SK-N-SH (cell line): ENCODE measurements around the gene NOTCH2.
"Not testable (repeated sequence)": the region's sequence is repeated elsewhere in the genome, so short reads cannot be mapped to it uniquely, and the experiment has no call there.

Experiments
- CTCF ChIP-seq: fragments of 200-600 bp; sonication (generic); IDR thresholded peaks from 2 replicates; pipeline ENCODE4 v1.6.1; 2017; ENCODE audit warnings: antibody characterized with exemption, mild to moderate bottlenecking, moderate library complexity
- ELF1 ChIP-seq: IDR thresholded peaks from 2 replicates; pipeline ENCODE4 v1.4.0; 2012
- EP300 ChIP-seq, 2 experiments: IDR thresholded peaks; 2 replicates each; pipeline versions ENCODE4 v1.4.0 to v1.6.1; 2012; ENCODE audit warnings: borderline replicate concordance in 1 of 2, low read depth in 1 of 2, low read length in 1 of 2
- EZH2phosphoT487 ChIP-seq: fragments of 200-600 bp; sonication (generic); IDR thresholded peaks from 2 replicates; pipeline ENCODE4 v1.6.1; 2017; ENCODE audit warnings: low read depth, mixed run types, mild to moderate bottlenecking, antibody characterized with exemption, moderate library complexity, borderline replicate concordance
- FOSL2 ChIP-seq: IDR thresholded peaks from 2 replicates; pipeline ENCODE4 v1.4.0; 2012; ENCODE audit warnings: low read depth, mild to moderate bottlenecking, moderate library complexity, borderline replicate concordance
- GATA2 ChIP-seq: sonication (generic); formaldehyde crosslinking; IDR thresholded peaks from 2 replicates; pipeline ENCODE4 v1.5.0; 2020; ENCODE audit warnings: mild to moderate bottlenecking, missing genetic modification reagents
- IRF3 ChIP-seq: fragments of 150-350 bp; IDR thresholded peaks from 2 replicates; pipeline ENCODE4 v1.6.1; 2016; ENCODE audit warnings: mild to moderate bottlenecking, low read depth, low read length
- JUND ChIP-seq: IDR thresholded peaks from 2 replicates; pipeline ENCODE4 v1.4.0; 2012
- MXI1 ChIP-seq: IDR thresholded peaks from 2 replicates; pipeline ENCODE4 v1.6.1; 2012; ENCODE audit warnings: mild to moderate bottlenecking, low read depth, low read length, improper control_type of control experiment
- POLR2AphosphoS5 ChIP-seq: IDR thresholded peaks from 2 replicates; pipeline ENCODE4 v1.6.1; 2012; ENCODE audit warnings: low read depth, low read length
- SIN3A ChIP-seq: IDR thresholded peaks from 2 replicates; pipeline ENCODE4 v1.6.1; 2012; ENCODE audit warnings: low read depth, mild to moderate bottlenecking, low read length, moderate library complexity, borderline replicate concordance
- SMC3 ChIP-seq: IDR thresholded peaks from 2 replicates; pipeline ENCODE4 v1.6.1; 2012; ENCODE audit warnings: low read depth, low read length, improper control_type of control experiment
- YY1 ChIP-seq: IDR thresholded peaks from 2 replicates; pipeline ENCODE4 v1.4.0; 2012; ENCODE audit warnings: low read depth, mild to moderate bottlenecking
- TF ChIP-seq, protein P1 (sequence below): IDR thresholded peaks from 2 replicates; pipeline ENCODE4; 2012

DNA sequence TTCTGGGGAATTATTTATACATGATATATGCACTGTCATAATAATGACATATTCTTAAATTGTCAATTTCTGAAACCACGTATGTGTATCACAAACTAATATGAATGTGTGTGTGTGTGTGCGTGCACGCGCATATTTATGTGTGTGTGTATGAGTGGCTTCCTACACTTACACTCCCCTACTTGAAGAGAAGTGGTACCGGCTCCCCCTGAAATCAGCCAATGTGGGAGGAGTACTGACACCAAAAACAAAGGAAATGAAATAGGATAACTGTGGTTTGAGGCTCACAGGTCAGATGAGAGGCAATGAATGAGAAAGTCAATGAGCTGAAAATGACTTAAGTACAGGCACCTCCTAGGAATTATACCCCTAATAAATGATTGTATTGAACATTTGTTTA is 42.8 kb upstream of the NOTCH2 start:
- not testable (repeated sequence) for TF ChIP-seq FOSL2; IRF3; CTCF; POLR2AphosphoS5; SMC3; YY1; EP300 (IDR thresholded peaks at IDR 0.05; ENCODE audit: borderline replicate concordance in 1 of 2, low read depth in 1 of 2, low read length in 1 of 2); GATA2 (CRISPR knock-in tag); ELF1; SIN3A; MXI1; EZH2phosphoT487; JUND
- TF ChIP-seq, protein P1, sequence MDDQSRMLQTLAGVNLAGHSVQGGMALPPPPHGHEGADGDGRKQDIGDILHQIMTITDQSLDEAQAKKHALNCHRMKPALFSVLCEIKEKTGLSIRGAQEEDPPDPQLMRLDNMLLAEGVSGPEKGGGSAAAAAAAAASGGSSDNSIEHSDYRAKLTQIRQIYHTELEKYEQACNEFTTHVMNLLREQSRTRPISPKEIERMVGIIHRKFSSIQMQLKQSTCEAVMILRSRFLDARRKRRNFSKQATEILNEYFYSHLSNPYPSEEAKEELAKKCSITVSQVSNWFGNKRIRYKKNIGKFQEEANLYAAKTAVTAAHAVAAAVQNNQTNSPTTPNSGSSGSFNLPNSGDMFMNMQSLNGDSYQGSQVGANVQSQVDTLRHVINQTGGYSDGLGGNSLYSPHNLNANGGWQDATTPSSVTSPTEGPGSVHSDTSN = not testable (repeated sequence)
